K562 (cell line): Measurements from ENCODE around the gene WDR90. TPM values are rescaled to one million over a fixed set of nuclear protein-coding genes. Genes with fewer than 3 reads are reported as not detected.

Experiments
- ATAC-seq: fragments of 200-7000 bp; cut with Tn5 transposase; 3 replicates; pipeline ENCODE4 v1.9.1; 2020; ENCODE audit warnings: moderate library complexity
- BruUV-seq: library from RNA; stranded (reverse); fragments of 400-500 nt; replicated peaks from 2 replicates; lab custom pipeline; 2021; lab: Mats Ljungman, UMichigan
- CTCF ChIA-PET: fragments of 300-600 bp; formaldehyde crosslinking; extraction: SDS; loops from one replicate; lab custom pipeline; 2021; ENCODE audit warnings: low intra/inter-chr PET ratio; lab: Yijun Ruan, JAX
- POLR2A ChIA-PET: fragments of 300-600, 350-650 bp; sonication (Branson Sonifier 250); formaldehyde crosslinking; extraction: SDS; loops from one replicate; lab custom pipeline; 2021; ENCODE audit warnings: antibody characterized with exemption, inconsistent platforms; lab: Yijun Ruan, JAX
- DNase-seq, 4 experiments: peaks; one replicate each; pipeline versions ENCODE4 v3.0.0 to v3.0.0-alpha.2; 2011 to 2018; ENCODE audit warnings: low spot score in 3 of 4, mixed read lengths in 3 of 4; ENCODE audit errors: extremely low read depth in 1 of 4
- FAIRE-seq: peaks from 2 replicates; lab custom pipeline; 2011; peaks lifted over from hg19 to GRCh38; lab: Jason Lieb, UNC
- H2AFZ ChIP-seq: 2 replicates; pipeline ENCODE4 v1.6.0; 2011; ENCODE audit warnings: low read depth, low read length, control low read depth, inconsistent platforms
- H3K27ac ChIP-seq: fragments of 200-600 bp; 3 replicates; pipeline ENCODE4 v1.8.0; 2011; ENCODE audit warnings: low read depth, mild to moderate bottlenecking, control low read depth, inconsistent platforms, low read length, moderate library complexity, mixed read lengths; ENCODE audit errors: extremely low read depth
- H3K27me3 ChIP-seq, 2 experiments: fragments of 300-600 bp in 1 of 2; 2 replicates in 1 of 2; 3 replicates in 1 of 2; pipeline versions ENCODE4 v1.6.0 to v1.8.0; 2011; ENCODE audit warnings: inconsistent platforms in 2 of 2, low read length in 2 of 2, mild to moderate bottlenecking in 1 of 2, mixed read lengths in 1 of 2, moderate library complexity in 1 of 2; ENCODE audit not compliant: control insufficient read depth in 2 of 2, insufficient read depth in 2 of 2
- H3K36me3 ChIP-seq: fragments of 300-600 bp; 3 replicates; pipeline ENCODE4 v1.8.0; 2011; ENCODE audit warnings: mild to moderate bottlenecking, low read length, inconsistent platforms; ENCODE audit not compliant: control insufficient read depth, insufficient read depth
- H3K4me1 ChIP-seq, 2 experiments: fragments of 200-600 bp in 1 of 2; replicated peaks in 1 of 2; 2 replicates in 1 of 2; 3 replicates in 1 of 2; pipeline versions ENCODE4 v1.5.1 to v1.8.0; 2011; ENCODE audit warnings: inconsistent platforms in 2 of 2, low read length in 2 of 2, mild to moderate bottlenecking in 1 of 2, mixed read lengths in 1 of 2, moderate library complexity in 1 of 2; ENCODE audit not compliant: control insufficient read depth in 2 of 2, insufficient read depth in 2 of 2
- H3K4me2 ChIP-seq: 2 replicates; pipeline ENCODE4 v1.6.1; 2011; ENCODE audit warnings: low read length, control low read depth, inconsistent platforms, mixed read lengths; ENCODE audit not compliant: insufficient read depth
- H3K4me3 ChIP-seq: fragments of 200-600 bp; sonication (generic), shearing (Covaris generic); 2 replicates; pipeline ENCODE4 v1.5.1; 2016; ENCODE audit warnings: control low read depth, inconsistent platforms
- H3K79me2 ChIP-seq: fragments of 200-600 bp; 3 replicates; pipeline ENCODE4 v1.8.0; 2011; ENCODE audit warnings: low read length, inconsistent platforms; ENCODE audit not compliant: control insufficient read depth, insufficient read depth
- H3K9ac ChIP-seq, 2 experiments: 2 replicates each; pipeline versions ENCODE4 v1.6.0 to v1.6.1; 2011; ENCODE audit warnings: low read depth in 2 of 2, low read length in 2 of 2, control low read depth in 1 of 2, inconsistent platforms in 1 of 2, mild to moderate bottlenecking in 1 of 2, mixed read lengths in 1 of 2; ENCODE audit not compliant: insufficient read depth in 1 of 2
- H3K9me1 ChIP-seq: one replicate; pipeline ENCODE4 v1.6.0; 2011; ENCODE audit warnings: inconsistent platforms, mild to moderate bottlenecking, low read length, moderate library complexity; ENCODE audit not compliant: control insufficient read depth, insufficient read depth
- H3K9me3 ChIP-seq: replicated peaks from 2 replicates; pipeline ENCODE4 v1.5.1; 2011; ENCODE audit warnings: low read depth, low read length, inconsistent platforms; ENCODE audit not compliant: control insufficient read depth, insufficient read depth
- H4K20me1 ChIP-seq: replicated peaks from 2 replicates; pipeline ENCODE4 v1.6.1; 2011; ENCODE audit warnings: low read length, inconsistent platforms, mixed read lengths; ENCODE audit not compliant: control insufficient read depth, insufficient read depth
- ATF6 ChIP-seq: sonication (generic); formaldehyde crosslinking; IDR thresholded peaks from 2 replicates; pipeline ENCODE4 v1.4.0; 2020; ENCODE audit warnings: mild to moderate bottlenecking, missing genetic modification reagents
- BCLAF1 ChIP-seq, 2 experiments: fragments of 450-650 bp in 1 of 2; IDR thresholded peaks; 2 replicates each; pipeline ENCODE4 v1.6.1; 2011 to 2017; ENCODE audit warnings: low read depth in 2 of 2, antibody characterized with exemption in 1 of 2, borderline replicate concordance in 1 of 2, low read length in 1 of 2, mild to moderate bottlenecking in 1 of 2, mixed read lengths in 1 of 2; ENCODE audit not compliant: control insufficient read depth in 1 of 2
- EP400 ChIP-seq: fragments of 450-650 bp; IDR thresholded peaks from 2 replicates; pipeline ENCODE4 v1.6.1; 2017; ENCODE audit warnings: antibody characterized with exemption, mild to moderate bottlenecking, moderate library complexity
- FOXK2 ChIP-seq, 2 experiments: fragments of 450-650 bp; IDR thresholded peaks in 1 of 2; conservative IDR thresholded peaks in 1 of 2; 2 replicates each; pipeline ENCODE4 v1.6.1; 2016; ENCODE audit warnings: low read depth in 2 of 2, mild to moderate bottlenecking in 1 of 2
- GABPB1 ChIP-seq: sonication (generic); formaldehyde crosslinking; IDR thresholded peaks from 2 replicates; pipeline ENCODE4 v1.8.0; 2022; ENCODE audit warnings: mild to moderate bottlenecking, missing genetic modification reagents
- MED1 ChIP-seq: sonication (generic); formaldehyde crosslinking; IDR thresholded peaks from 2 replicates; pipeline ENCODE4 v1.8.1; 2023; ENCODE audit warnings: missing genetic modification reagents, borderline replicate concordance
- NFIX ChIP-seq: fragments of 250-450 bp; sonication (Bioruptor Pico); IDR thresholded peaks from 2 replicates; pipeline ENCODE4 v1.4.0; 2020; ENCODE audit warnings: low read depth, mild to moderate bottlenecking, moderate library complexity
- RBM17 ChIP-seq: fragments of 200-400 bp; formaldehyde crosslinking; IDR thresholded peaks from 2 replicates; pipeline ENCODE4 v1.6.1; 2017; ENCODE audit warnings: low read depth, mild to moderate bottlenecking, low read length, borderline replicate concordance
- RBM25 ChIP-seq: fragments of 200-400 bp; formaldehyde crosslinking; IDR thresholded peaks from 2 replicates; pipeline ENCODE4 v1.6.1; 2018; ENCODE audit warnings: low read length, low read depth, moderate library complexity; ENCODE audit not compliant: severe bottlenecking
- SIN3B ChIP-seq: fragments of 450-650 bp; IDR thresholded peaks from 2 replicates; pipeline ENCODE4 v1.6.1; 2017; ENCODE audit warnings: low read depth, mild to moderate bottlenecking, moderate library complexity
- USF2 ChIP-seq: sonication (generic); formaldehyde crosslinking; IDR thresholded peaks from 2 replicates; pipeline ENCODE4 v1.5.0; 2020; ENCODE audit warnings: missing genetic modification reagents
- ZNF197 ChIP-seq: fragments of 200-800 bp; sonication (Bioruptor generic); IDR thresholded peaks from 2 replicates; pipeline ENCODE4 v1.6.1; 2016; ENCODE audit warnings: low read depth, missing genetic modification characterization, missing compliant biosample characterization
- WGBS: fragments of 100-300 bp; shearing (Covaris generic); methylation state at CpG from one replicate; pipeline ENCODE4 v1.1.6; 2016; ENCODE audit warnings: low coverage, mixed read lengths; ENCODE audit not compliant: insufficient coverage; ENCODE audit errors: missing lambda C conversion rate; 5-methylcytosine and 5-hydroxymethylcytosine counted together
- in situ Hi-C: fragments of 300-500 bp; cut with MboI; formaldehyde crosslinking; loops from 4 replicates; pipeline ENCODE4 v1.15.0; 2018; ENCODE audit warnings: inconsistent platforms, mixed read lengths
- intact Hi-C: fragments of 100-400 bp; cut with micrococcal nuclease; formaldehyde crosslinking; loops from 2 replicates; pipeline ENCODE4 v1.14.2; 2022
- polyA plus RNA-seq, 8 experiments: library from polyadenylated mRNA; depleted of rRNA in 4 of 8; stranded (reverse) in 5 of 8; unstranded in 3 of 8; fragments of >200 nt; fragmentation: Nextera tagmentation in 2 of 8; fragmentation: Illumina TruSeq in 1 of 8; extraction: Ambion mirVana in 2 of 8; extraction: Trizol in 1 of 8; gene quantifications; 2 replicates each; pipeline versions ENCODE4 v1.2.1 to v1.2.3, GENCODE V29; 2011 to 2014; ENCODE audit warnings: inconsistent platforms in 1 of 8, missing spikeins in 1 of 8
- total RNA-seq, 7 experiments: library from RNA; depleted of rRNA in 6 of 7; stranded (reverse); fragments of >200 nt in 6 of 7; fragmentation: Illumina TruSeq in 2 of 7; extraction: Trizol in 2 of 7; gene quantifications; 2 replicates each; pipeline versions ENCODE4 v1.2.1 to v1.2.3, GENCODE V29; 2011 to 2021; ENCODE audit warnings: low replicate concordance in 1 of 7

The WDR90 gene
- total and polyA plus RNA-seq, 9 of the 15 experiments (the other 6 are each of a cell fraction or from before 2014, with no cell fraction given), result 0.44 to 12.6 (median 3.3) TPM

GRCh38 chr16:642189-643049 lies 6.7 kb upstream of the WDR90 start (continued):
- TF ChIP-seq BCLAF1 (IDR thresholded peaks at IDR 0.05; ENCODE audit: borderline replicate concordance in 1 of 2, control insufficient read depth in 1 of 2, low read depth in 2 of 2, low read length in 1 of 2), result no peak
- TF ChIP-seq GABPB1 (CRISPR knock-in tag), result peak; percentile 70
- peak; percentile 41; the same call in 1 of the 2 replicates for TF ChIP-seq EP400
- TF ChIP-seq NFIX (CRISPR knock-in tag), result no peak

- H4K20me1 ChIP-seq, result no peaks in the 10 kb centered on the region
- 26% methylated on average over 11 of the region's 13 CpGs for WGBS
- H3K9me3 ChIP-seq, result no peaks in the 10 kb centered on the region
- H3K27me3 ChIP-seq, result no peaks in the 10 kb centered on the region
- H3K4me2 ChIP-seq, result peak overlapping the region; percentile 92
- H3K4me1 ChIP-seq, result peaks cover 7 to 83% of the 10 kb centered on the region in 2 experiments; a peak in 3 of 5 replicates
- no TSS peak for BruUV-seq
- in situ Hi-C loops, result no loop called here
- no peaks in the 10 kb centered on the region for H3K9me1 ChIP-seq
- DNase-seq, result peak in 2 of 4 experiments; percentile 40 to 47
- peaks cover 45% of the 10 kb centered on the region; the same call in 2 of the 3 replicates for H3K36me3 ChIP-seq
- peak overlapping the region; percentile 94 for H3K27ac ChIP-seq
- ChIA-PET CTCF (no interaction called here), POLR2A (interaction anchor here (0.6 to 2.3 kb wide), 7 partner anchors 8 to 77 kb away, joined by 3 to 13 read pairs (median 4); partner anchors contain the start of gene NHLRC4)
- peak; percentile 46 for FAIRE-seq
- intact Hi-C loops, result no loop called here
- peak overlapping the region; percentile 91 to 99 for H3K9ac ChIP-seq
- H2AFZ ChIP-seq, result no peak overlapping the region
- H3K79me2 ChIP-seq, result peaks cover 59% of the 10 kb centered on the region
- peak; percentile 2; the same call in 2 of the 3 replicates for ATAC-seq
- peak overlapping the region; percentile 89 for H3K4me3 ChIP-seq
- TF ChIP-seq FOXK2 (conservative IDR thresholded peaks at IDR 0.05 in 1 of 2, IDR thresholded peaks at IDR 0.05 in 1 of 2; ENCODE audit: low read depth in 2 of 2), result no peak
- no peak for TF ChIP-seq RBM25
- TF ChIP-seq RBM17, result no peak
- no peak for TF ChIP-seq MED1
- TF ChIP-seq ZNF197 (CRISPR knock-in tag), result no peak
- no peak for TF ChIP-seq ATF6 (CRISPR knock-in tag)
- TF ChIP-seq USF2 (CRISPR knock-in tag), result no peak
- TF ChIP-seq SIN3B, result no peak
These were observed 6.2 kb upstream of the WDR90 start for GRCh38 chr16:643050-643368.
